GM23338 (cell line): ENCODE results near the gene TENM4. TPM values are rescaled to one million over a fixed set of nuclear protein-coding genes. Genes with fewer than 3 reads are reported as not detected.

Experiments
- ATAC-seq: fragments of 200-7000 bp; cut with Tn5 transposase; 3 replicates; pipeline ENCODE4 v1.9.1; 2020
- DNase-seq: peaks from one replicate; pipeline ENCODE4 v3.0.0-alpha.2; 2015; ENCODE audit warnings: low spot score
- H2AFZ ChIP-seq: fragments of 200-600 bp; sonication (generic); 2 replicates; pipeline ENCODE4 v1.8.0; 2016; ENCODE audit warnings: antibody characterized with exemption, mild to moderate bottlenecking, moderate library complexity
- H3F3A ChIP-seq: fragments of 200-600 bp; sonication (generic); replicated peaks from 2 replicates; pipeline ENCODE4 v1.8.0; 2017; ENCODE audit warnings: antibody characterized with exemption, mixed run types, low read depth
- H3K27ac ChIP-seq: fragments of 200-600 bp; sonication (generic); 2 replicates; pipeline ENCODE4 v1.6.1; 2016; ENCODE audit warnings: low read depth
- H3K27me3 ChIP-seq: fragments of 200-600 bp; sonication (generic); 2 replicates; pipeline ENCODE4 v1.8.0; 2016; ENCODE audit warnings: mild to moderate bottlenecking, mixed run types, moderate library complexity; ENCODE audit not compliant: insufficient read depth
- H3K36me3 ChIP-seq: fragments of 200-600 bp; sonication (generic); 2 replicates; pipeline ENCODE4 v1.8.0; 2016; ENCODE audit warnings: mild to moderate bottlenecking; ENCODE audit not compliant: insufficient read depth
- H3K4me1 ChIP-seq: fragments of 200-600 bp; sonication (generic); 2 replicates; pipeline ENCODE4 v1.8.0; 2016; ENCODE audit warnings: mild to moderate bottlenecking, moderate library complexity; ENCODE audit not compliant: insufficient read depth
- H3K4me2 ChIP-seq: fragments of 200-600 bp; sonication (generic); 2 replicates; pipeline ENCODE4 v1.7.1; 2017; ENCODE audit warnings: mixed run types
- H3K4me3 ChIP-seq: fragments of 200-600 bp; sonication (generic); 2 replicates; pipeline ENCODE4 v1.6.1; 2016; ENCODE audit warnings: mixed run types
- H3K79me2 ChIP-seq: fragments of 200-600 bp; sonication (generic); replicated peaks from 2 replicates; pipeline ENCODE4 v1.8.0; 2017; ENCODE audit warnings: mild to moderate bottlenecking; ENCODE audit not compliant: insufficient read depth
- H3K9me2 ChIP-seq: fragments of 200-600 bp; sonication (generic); 2 replicates; pipeline ENCODE4 v1.8.0; 2017; ENCODE audit not compliant: insufficient read depth
- H4K20me1 ChIP-seq: fragments of 200-600 bp; sonication (generic); replicated peaks from 2 replicates; pipeline ENCODE4 v1.8.0; 2017; ENCODE audit warnings: mild to moderate bottlenecking; ENCODE audit not compliant: insufficient read depth
- H3K27ac Mint-ChIP-seq: 2 replicates; pipeline ENCODE4 v1.8.0; 2020; ENCODE audit warnings: inconsistent platforms, mild to moderate bottlenecking, moderate library complexity, mixed read lengths
- H3K27me3 Mint-ChIP-seq: 3 replicates; pipeline ENCODE4 v1.8.0; 2022; ENCODE audit warnings: low read depth, mild to moderate bottlenecking, moderate library complexity, mixed read lengths, inconsistent platforms; ENCODE audit not compliant: insufficient read depth, poor library complexity
- H3K36me3 Mint-ChIP-seq: 3 replicates; pipeline ENCODE4 v1.8.0; 2021; ENCODE audit warnings: low read depth, mild to moderate bottlenecking, inconsistent platforms, moderate library complexity, mixed read lengths
- H3K4me1 Mint-ChIP-seq: 3 replicates; pipeline ENCODE4 v1.8.0; 2020; ENCODE audit warnings: mild to moderate bottlenecking, inconsistent platforms, mixed read lengths
- H3K4me3 Mint-ChIP-seq: 3 replicates; pipeline ENCODE4 v1.8.0; 2021; ENCODE audit warnings: moderate library complexity, mild to moderate bottlenecking, inconsistent platforms, mixed read lengths
- H3K9me3 Mint-ChIP-seq: 3 replicates; pipeline ENCODE4 v1.8.0; 2020; ENCODE audit warnings: moderate library complexity, mild to moderate bottlenecking, inconsistent platforms, mixed read lengths
- CREB1 ChIP-seq: fragments of 250-450 bp; sonication (Bioruptor Pico); IDR thresholded peaks from 2 replicates; pipeline ENCODE4 v1.5.0; 2020; ENCODE audit warnings: low read depth, mild to moderate bottlenecking, moderate library complexity
- EZH2 ChIP-seq: fragments of 200-600 bp; sonication (generic); IDR thresholded peaks from one replicate; pipeline ENCODE4 v1.8.0; 2017; ENCODE audit warnings: antibody characterized with exemption, mild to moderate bottlenecking, low read depth; ENCODE audit not compliant: unreplicated experiment
- EZH2phosphoT487 ChIP-seq: fragments of 200-600 bp; sonication (generic); IDR thresholded peaks from one replicate; pipeline ENCODE4 v1.8.1; 2018; ENCODE audit warnings: antibody characterized with exemption; ENCODE audit not compliant: unreplicated experiment
- JUNB ChIP-seq: IDR thresholded peaks from one replicate; pipeline ENCODE4 v1.6.1; 2016; ENCODE audit warnings: antibody characterized with exemption; ENCODE audit not compliant: unreplicated experiment
- POLR2AphosphoS5 ChIP-seq: IDR thresholded peaks from 2 replicates; pipeline ENCODE4 v1.6.1; 2016; ENCODE audit warnings: antibody characterized with exemption, low read depth
- STAT1 ChIP-seq: IDR thresholded peaks from one replicate; pipeline ENCODE4 v1.6.1; 2016; ENCODE audit warnings: antibody characterized with exemption; ENCODE audit not compliant: unreplicated experiment
- ZNF114 ChIP-seq: fragments of 250-450 bp; sonication (Bioruptor Pico); IDR thresholded peaks from 2 replicates; pipeline ENCODE4 v1.5.0; 2020; ENCODE audit warnings: mild to moderate bottlenecking, moderate library complexity
- ZNF331 ChIP-seq: fragments of 250-450 bp; sonication (Bioruptor Pico); IDR thresholded peaks from 2 replicates; pipeline ENCODE4 v1.5.0; 2020; ENCODE audit warnings: low read depth, mild to moderate bottlenecking, moderate library complexity
- polyA plus RNA-seq: library from polyadenylated mRNA; unstranded; fragments of >200 nt; fragmentation: Nextera tagmentation; extraction: Ambion mirVana; gene quantifications from 2 replicates; pipeline ENCODE4 v1.2.1, GENCODE V29; 2016
- total RNA-seq: library from RNA; depleted of rRNA; stranded (reverse); fragments of >200 nt; shearing (Covaris generic); gene quantifications from 2 replicates; pipeline ENCODE4 v1.2.3, GENCODE V29; 2014
- TF ChIP-seq, protein P1 (sequence below): IDR thresholded peaks from one replicate; pipeline ENCODE4 v1.6.1; 2018; ENCODE audit warnings: antibody characterized with exemption; ENCODE audit not compliant: unreplicated experiment
- TF ChIP-seq, protein P2 (sequence below): fragments of 250-450 bp; sonication (Bioruptor Pico); IDR thresholded peaks from 2 replicates; pipeline ENCODE4 v1.5.0; 2020; ENCODE audit warnings: mild to moderate bottlenecking, moderate library complexity
- TF ChIP-seq, protein P3 (sequence below): IDR thresholded peaks from 2 replicates; pipeline ENCODE4 v1.6.1; 2016; ENCODE audit warnings: antibody characterized with exemption
- TF ChIP-seq, protein P4 (sequence below), 2 experiments: fragments of 200-600 bp in 1 of 2; sonication (generic) in 1 of 2; conservative IDR thresholded peaks; 2 replicates each; pipeline versions ENCODE4 v1.5.1 to v1.6.1; 2016 to 2017; ENCODE audit warnings: antibody characterized with exemption in 2 of 2, low read depth in 2 of 2, mild to moderate bottlenecking in 2 of 2, moderate library complexity in 1 of 2

The TENM4 gene
- total and polyA plus RNA-seq, 2 experiments from 2014 or later: 7.3 TPM

DNA sequence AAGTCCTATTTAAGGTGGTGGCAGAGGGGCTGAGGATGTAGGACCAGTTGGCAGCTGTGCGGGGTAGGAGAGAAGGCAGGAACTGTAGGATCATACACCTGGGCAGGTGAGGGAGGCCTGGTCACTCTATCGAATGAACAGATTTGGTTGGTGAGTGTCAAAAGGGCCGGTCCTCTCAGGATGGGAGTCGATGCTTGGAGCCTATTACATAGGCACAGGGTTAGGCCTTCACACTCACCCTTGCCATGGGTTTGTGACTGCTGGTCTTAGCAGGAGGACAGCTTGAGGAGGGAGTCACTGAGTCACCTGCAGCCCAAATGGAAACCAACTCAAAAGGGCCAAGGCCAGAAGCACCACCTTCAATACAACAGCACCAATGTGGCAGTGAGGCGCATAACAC, 786.0 kb downstream of the TENM4 start:
- peaks cover 4% of the 10 kb centered on the region for H3K27me3 Mint-ChIP-seq
- H3F3A ChIP-seq: no peaks in the 10 kb centered on the region
- H3K27me3 ChIP-seq: no peaks in the 10 kb centered on the region
- ATAC-seq (no peak), DNase-seq (no peak)
- no peak overlapping the region for H3K27ac ChIP-seq
- H3K4me2 ChIP-seq: no peak overlapping the region
- TF ChIP-seq, protein P1, sequence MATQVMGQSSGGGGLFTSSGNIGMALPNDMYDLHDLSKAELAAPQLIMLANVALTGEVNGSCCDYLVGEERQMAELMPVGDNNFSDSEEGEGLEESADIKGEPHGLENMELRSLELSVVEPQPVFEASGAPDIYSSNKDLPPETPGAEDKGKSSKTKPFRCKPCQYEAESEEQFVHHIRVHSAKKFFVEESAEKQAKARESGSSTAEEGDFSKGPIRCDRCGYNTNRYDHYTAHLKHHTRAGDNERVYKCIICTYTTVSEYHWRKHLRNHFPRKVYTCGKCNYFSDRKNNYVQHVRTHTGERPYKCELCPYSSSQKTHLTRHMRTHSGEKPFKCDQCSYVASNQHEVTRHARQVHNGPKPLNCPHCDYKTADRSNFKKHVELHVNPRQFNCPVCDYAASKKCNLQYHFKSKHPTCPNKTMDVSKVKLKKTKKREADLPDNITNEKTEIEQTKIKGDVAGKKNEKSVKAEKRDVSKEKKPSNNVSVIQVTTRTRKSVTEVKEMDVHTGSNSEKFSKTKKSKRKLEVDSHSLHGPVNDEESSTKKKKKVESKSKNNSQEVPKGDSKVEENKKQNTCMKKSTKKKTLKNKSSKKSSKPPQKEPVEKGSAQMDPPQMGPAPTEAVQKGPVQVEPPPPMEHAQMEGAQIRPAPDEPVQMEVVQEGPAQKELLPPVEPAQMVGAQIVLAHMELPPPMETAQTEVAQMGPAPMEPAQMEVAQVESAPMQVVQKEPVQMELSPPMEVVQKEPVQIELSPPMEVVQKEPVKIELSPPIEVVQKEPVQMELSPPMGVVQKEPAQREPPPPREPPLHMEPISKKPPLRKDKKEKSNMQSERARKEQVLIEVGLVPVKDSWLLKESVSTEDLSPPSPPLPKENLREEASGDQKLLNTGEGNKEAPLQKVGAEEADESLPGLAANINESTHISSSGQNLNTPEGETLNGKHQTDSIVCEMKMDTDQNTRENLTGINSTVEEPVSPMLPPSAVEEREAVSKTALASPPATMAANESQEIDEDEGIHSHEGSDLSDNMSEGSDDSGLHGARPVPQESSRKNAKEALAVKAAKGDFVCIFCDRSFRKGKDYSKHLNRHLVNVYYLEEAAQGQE: no peak
- TF ChIP-seq JUNB (no peak), ZNF114 (CRISPR knock-in tag) (no peak), EZH2phosphoT487 (no peak), POLR2AphosphoS5 (no peak), CREB1 (CRISPR knock-in tag) (no peak), ZNF331 (CRISPR knock-in tag) (no peak), EZH2 (no peak), STAT1 (no peak)
- TF ChIP-seq, protein P2, sequence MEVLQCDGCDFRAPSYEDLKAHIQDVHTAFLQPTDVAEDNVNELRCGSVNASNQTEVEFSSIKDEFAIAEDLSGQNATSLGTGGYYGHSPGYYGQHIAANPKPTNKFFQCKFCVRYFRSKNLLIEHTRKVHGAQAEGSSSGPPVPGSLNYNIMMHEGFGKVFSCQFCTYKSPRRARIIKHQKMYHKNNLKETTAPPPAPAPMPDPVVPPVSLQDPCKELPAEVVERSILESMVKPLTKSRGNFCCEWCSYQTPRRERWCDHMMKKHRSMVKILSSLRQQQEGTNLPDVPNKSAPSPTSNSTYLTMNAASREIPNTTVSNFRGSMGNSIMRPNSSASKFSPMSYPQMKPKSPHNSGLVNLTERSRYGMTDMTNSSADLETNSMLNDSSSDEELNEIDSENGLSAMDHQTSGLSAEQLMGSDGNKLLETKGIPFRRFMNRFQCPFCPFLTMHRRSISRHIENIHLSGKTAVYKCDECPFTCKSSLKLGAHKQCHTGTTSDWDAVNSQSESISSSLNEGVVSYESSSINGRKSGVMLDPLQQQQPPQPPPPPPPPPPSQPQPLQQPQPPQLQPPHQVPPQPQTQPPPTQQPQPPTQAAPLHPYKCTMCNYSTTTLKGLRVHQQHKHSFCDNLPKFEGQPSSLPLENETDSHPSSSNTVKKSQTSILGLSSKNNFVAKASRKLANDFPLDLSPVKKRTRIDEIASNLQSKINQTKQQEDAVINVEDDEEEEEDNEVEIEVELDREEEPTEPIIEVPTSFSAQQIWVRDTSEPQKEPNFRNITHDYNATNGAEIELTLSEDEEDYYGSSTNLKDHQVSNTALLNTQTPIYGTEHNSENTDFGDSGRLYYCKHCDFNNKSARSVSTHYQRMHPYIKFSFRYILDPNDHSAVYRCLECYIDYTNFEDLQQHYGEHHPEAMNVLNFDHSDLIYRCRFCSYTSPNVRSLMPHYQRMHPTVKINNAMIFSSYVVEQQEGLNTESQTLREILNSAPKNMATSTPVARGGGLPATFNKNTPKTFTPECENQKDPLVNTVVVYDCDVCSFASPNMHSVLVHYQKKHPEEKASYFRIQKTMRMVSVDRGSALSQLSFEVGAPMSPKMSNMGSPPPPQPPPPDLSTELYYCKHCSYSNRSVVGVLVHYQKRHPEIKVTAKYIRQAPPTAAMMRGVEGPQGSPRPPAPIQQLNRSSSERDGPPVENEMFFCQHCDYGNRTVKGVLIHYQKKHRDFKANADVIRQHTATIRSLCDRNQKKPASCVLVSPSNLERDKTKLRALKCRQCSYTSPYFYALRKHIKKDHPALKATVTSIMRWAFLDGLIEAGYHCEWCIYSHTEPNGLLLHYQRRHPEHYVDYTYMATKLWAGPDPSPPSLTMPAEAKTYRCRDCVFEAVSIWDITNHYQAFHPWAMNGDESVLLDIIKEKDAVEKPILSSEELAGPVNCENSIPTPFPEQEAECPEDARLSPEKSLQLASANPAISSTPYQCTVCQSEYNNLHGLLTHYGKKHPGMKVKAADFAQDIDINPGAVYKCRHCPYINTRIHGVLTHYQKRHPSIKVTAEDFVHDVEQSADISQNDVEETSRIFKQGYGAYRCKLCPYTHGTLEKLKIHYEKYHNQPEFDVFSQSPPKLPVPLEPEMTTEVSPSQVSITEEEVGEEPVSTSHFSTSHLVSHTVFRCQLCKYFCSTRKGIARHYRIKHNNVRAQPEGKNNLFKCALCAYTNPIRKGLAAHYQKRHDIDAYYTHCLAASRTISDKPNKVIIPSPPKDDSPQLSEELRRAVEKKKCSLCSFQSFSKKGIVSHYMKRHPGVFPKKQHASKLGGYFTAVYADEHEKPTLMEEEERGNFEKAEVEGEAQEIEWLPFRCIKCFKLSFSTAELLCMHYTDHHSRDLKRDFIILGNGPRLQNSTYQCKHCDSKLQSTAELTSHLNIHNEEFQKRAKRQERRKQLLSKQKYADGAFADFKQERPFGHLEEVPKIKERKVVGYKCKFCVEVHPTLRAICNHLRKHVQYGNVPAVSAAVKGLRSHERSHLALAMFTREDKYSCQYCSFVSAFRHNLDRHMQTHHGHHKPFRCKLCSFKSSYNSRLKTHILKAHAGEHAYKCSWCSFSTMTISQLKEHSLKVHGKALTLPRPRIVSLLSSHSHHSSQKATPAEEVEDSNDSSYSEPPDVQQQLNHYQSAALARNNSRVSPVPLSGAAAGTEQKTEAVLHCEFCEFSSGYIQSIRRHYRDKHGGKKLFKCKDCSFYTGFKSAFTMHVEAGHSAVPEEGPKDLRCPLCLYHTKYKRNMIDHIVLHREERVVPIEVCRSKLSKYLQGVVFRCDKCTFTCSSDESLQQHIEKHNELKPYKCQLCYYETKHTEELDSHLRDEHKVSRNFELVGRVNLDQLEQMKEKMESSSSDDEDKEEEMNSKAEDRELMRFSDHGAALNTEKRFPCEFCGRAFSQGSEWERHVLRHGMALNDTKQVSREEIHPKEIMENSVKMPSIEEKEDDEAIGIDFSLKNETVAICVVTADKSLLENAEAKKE (CRISPR knock-in tag): no peak
- TF ChIP-seq, protein P3, sequence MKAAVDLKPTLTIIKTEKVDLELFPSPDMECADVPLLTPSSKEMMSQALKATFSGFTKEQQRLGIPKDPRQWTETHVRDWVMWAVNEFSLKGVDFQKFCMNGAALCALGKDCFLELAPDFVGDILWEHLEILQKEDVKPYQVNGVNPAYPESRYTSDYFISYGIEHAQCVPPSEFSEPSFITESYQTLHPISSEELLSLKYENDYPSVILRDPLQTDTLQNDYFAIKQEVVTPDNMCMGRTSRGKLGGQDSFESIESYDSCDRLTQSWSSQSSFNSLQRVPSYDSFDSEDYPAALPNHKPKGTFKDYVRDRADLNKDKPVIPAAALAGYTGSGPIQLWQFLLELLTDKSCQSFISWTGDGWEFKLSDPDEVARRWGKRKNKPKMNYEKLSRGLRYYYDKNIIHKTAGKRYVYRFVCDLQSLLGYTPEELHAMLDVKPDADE: no peak
- TF ChIP-seq, protein P4, sequence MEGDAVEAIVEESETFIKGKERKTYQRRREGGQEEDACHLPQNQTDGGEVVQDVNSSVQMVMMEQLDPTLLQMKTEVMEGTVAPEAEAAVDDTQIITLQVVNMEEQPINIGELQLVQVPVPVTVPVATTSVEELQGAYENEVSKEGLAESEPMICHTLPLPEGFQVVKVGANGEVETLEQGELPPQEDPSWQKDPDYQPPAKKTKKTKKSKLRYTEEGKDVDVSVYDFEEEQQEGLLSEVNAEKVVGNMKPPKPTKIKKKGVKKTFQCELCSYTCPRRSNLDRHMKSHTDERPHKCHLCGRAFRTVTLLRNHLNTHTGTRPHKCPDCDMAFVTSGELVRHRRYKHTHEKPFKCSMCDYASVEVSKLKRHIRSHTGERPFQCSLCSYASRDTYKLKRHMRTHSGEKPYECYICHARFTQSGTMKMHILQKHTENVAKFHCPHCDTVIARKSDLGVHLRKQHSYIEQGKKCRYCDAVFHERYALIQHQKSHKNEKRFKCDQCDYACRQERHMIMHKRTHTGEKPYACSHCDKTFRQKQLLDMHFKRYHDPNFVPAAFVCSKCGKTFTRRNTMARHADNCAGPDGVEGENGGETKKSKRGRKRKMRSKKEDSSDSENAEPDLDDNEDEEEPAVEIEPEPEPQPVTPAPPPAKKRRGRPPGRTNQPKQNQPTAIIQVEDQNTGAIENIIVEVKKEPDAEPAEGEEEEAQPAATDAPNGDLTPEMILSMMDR (conservative IDR thresholded peaks at IDR 0.05; ENCODE audit: low read depth in 2 of 2): no peak
- H3K4me3 Mint-ChIP-seq: no peak overlapping the region
- H3K36me3 ChIP-seq: no peaks in the 10 kb centered on the region
- H4K20me1 ChIP-seq: no peaks in the 10 kb centered on the region
- H3K4me3 ChIP-seq: no peak overlapping the region
- peaks cover 2% of the 10 kb centered on the region; the same call in 1 of the 3 replicates for H3K36me3 Mint-ChIP-seq
- H3K27ac Mint-ChIP-seq: no peak overlapping the region
- H3K9me2 ChIP-seq: peaks cover 8% of the 10 kb centered on the region; the same call in 1 of the 2 replicates
- H2AFZ ChIP-seq: no peak overlapping the region
- H3K79me2 ChIP-seq: no peaks in the 10 kb centered on the region
- no peaks in the 10 kb centered on the region; the same call in 1 of the 2 replicates for H3K4me1 ChIP-seq
- H3K4me1 Mint-ChIP-seq: peaks cover 19% of the 10 kb centered on the region; the same call in 2 of the 3 replicates
- H3K9me3 Mint-ChIP-seq: no peaks in the 10 kb centered on the region
